ENCODE results near the gene SCN8A. TPM values are rescaled to one million over a fixed set of nuclear protein-coding genes. Genes with fewer than 3 reads are reported as not detected.

SCN8A gene
- total RNA-seq, 3 donors from 2014 or later (not counting 1 experiment from before 2014, with no cell fraction given) = 0.42 to 0.66 (median 0.65) TPM

- no peak for TF ChIP-seq CTCF (IDR thresholded peaks at IDR 0.05)
- H3K4me1 Mint-ChIP-seq = peaks cover 5 to 6% of the 10 kb centered on the region in 2 donors
- no peak overlapping the region for H3K4me3 Mint-ChIP-seq
- H3K36me3 ChIP-seq (ENCODE audit: control insufficient read depth, insufficient read depth, low read length) = no peaks in the 10 kb centered on the region
- no peak overlapping the region for H3K27ac ChIP-seq (ENCODE audit: low read length)
- no peaks in the 10 kb centered on the region for H3K9me3 Mint-ChIP-seq
- no peak overlapping the region for H3K27ac Mint-ChIP-seq
- H3K27me3 ChIP-seq (ENCODE audit: control insufficient read depth, insufficient read depth, low read length) = no peaks in the 10 kb centered on the region
- ATAC-seq (no peak), DNase-seq (no peak)
- intact Hi-C loops (cut with micrococcal nuclease) = no loop called here
- no peaks in the 10 kb centered on the region for H3K9me3 ChIP-seq (ENCODE audit: control insufficient read depth, insufficient read depth, low read length)
- H3K4me3 ChIP-seq (ENCODE audit: low read length) = no peak overlapping the region
- H3K27me3 Mint-ChIP-seq (ENCODE audit: low read depth in 2 of 2) = peaks cover 0 to 8% of the 10 kb centered on the region in 2 donors
- H3K4me1 ChIP-seq (ENCODE audit: control insufficient read depth, insufficient read depth, low read length) = no peaks in the 10 kb centered on the region
- WGBS (ENCODE audit: insufficient coverage) = 83% methylated on average over 1 of the region's 1 CpG
- no peaks in the 10 kb centered on the region for H3K36me3 Mint-ChIP-seq
These were observed 79.0 kb downstream of the SCN8A start for GRCh38 chr12:51669996-51670395.

GRCh38 chr12:51672334-51672733 lies 81.3 kb downstream of the SCN8A start:
- H3K9me3 Mint-ChIP-seq = no peaks in the 10 kb centered on the region
- no peaks in the 10 kb centered on the region for H3K9me3 ChIP-seq (ENCODE audit: control insufficient read depth, insufficient read depth, low read length)
- no peaks in the 10 kb centered on the region for H3K27me3 ChIP-seq (ENCODE audit: control insufficient read depth, insufficient read depth, low read length)
- no peaks in the 10 kb centered on the region for H3K36me3 ChIP-seq (ENCODE audit: control insufficient read depth, insufficient read depth, low read length)
- H3K4me1 Mint-ChIP-seq = peaks cover 5 to 6% of the 10 kb centered on the region in 2 donors
- DNase-seq = no peak
- ATAC-seq = no peak
- no peaks in the 10 kb centered on the region for H3K4me1 ChIP-seq (ENCODE audit: control insufficient read depth, insufficient read depth, low read length)
- no peak overlapping the region for H3K27ac Mint-ChIP-seq
- H3K27me3 Mint-ChIP-seq (ENCODE audit: low read depth in 2 of 2) = peaks cover 0 to 11% of the 10 kb centered on the region in 2 donors
- no peak overlapping the region for H3K4me3 ChIP-seq (ENCODE audit: low read length)
- H3K4me3 Mint-ChIP-seq = no peak overlapping the region
- TF ChIP-seq CTCF (IDR thresholded peaks at IDR 0.05) = no peak
- H3K36me3 Mint-ChIP-seq = no peaks in the 10 kb centered on the region
- no peak overlapping the region for H3K27ac ChIP-seq (ENCODE audit: low read length)
- 72% methylated on average over 1 of the region's 1 CpG for WGBS (ENCODE audit: insufficient coverage)
- intact Hi-C loops (cut with micrococcal nuclease) = no loop called here

DNA sequence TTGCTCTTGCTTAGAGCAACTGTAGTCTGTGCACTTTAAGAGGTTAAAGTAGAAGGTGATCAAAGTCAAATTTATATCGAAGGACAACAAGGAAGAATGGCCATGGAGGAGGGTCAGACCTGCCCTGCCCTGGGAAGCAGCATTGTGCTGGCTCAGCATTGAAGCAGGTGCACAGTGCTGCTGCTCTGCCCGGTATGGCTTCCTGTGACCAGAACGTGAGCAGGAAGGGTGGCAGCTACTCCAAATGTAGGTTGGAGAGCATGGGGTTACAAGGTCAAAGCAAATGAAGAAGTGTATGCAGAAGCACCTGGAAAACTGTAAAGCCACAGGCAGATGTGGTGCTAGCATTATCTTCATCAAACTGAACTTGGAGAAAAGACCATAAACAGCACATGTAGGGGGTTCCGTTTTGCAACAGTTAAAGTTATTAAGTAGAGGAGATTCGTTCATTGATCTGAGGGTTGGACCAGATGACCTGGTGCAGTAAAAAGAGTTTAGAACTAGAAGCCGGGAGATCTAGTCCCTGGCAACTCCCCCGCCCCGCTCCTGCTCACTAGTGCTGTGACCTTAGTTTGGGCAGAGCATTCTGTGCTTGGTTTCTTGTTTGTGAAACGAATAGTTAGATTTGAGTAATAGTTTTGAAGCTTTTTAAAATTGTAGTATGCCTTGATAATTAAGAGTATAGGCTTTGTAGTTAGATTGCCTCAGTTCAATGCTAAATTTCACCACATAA lies 84.2 kb downstream of the SCN8A start:
- Mint-ChIP-seq H3K27me3 (ENCODE audit: low read depth in 2 of 2) (peaks cover 0 to 11% of the 10 kb centered on the region in 2 donors), H3K4me1 (no peaks in the 10 kb centered on the region), H3K27ac (no peak overlapping the region), H3K36me3 (no peaks in the 10 kb centered on the region), H3K4me3 (no peak overlapping the region), H3K9me3 (no peaks in the 10 kb centered on the region)
- Histone ChIP-seq H3K27ac (ENCODE audit: low read length) (no peak overlapping the region), H3K9me3 (ENCODE audit: control insufficient read depth, insufficient read depth, low read length) (no peaks in the 10 kb centered on the region), H3K4me1 (ENCODE audit: control insufficient read depth, insufficient read depth, low read length) (no peaks in the 10 kb centered on the region), H3K27me3 (ENCODE audit: control insufficient read depth, insufficient read depth, low read length) (peaks cover 3% of the 10 kb centered on the region), H3K36me3 (ENCODE audit: control insufficient read depth, insufficient read depth, low read length) (no peaks in the 10 kb centered on the region), H3K4me3 (ENCODE audit: low read length) (no peak overlapping the region)
- no peak for TF ChIP-seq CTCF (IDR thresholded peaks at IDR 0.05)
- ATAC-seq (no peak), DNase-seq (no peak)
- intact Hi-C loops (cut with micrococcal nuclease) = no loop called here
- whole genome bisulfite sequencing (ENCODE audit: insufficient coverage) = 48% methylated on average over 8 of the region's 9 CpGs

GRCh38 chr12:51676875-51677274 lies 85.8 kb downstream of the SCN8A start:
- 82% methylated on average over 1 of the region's 2 CpGs for WGBS (ENCODE audit: insufficient coverage)
- no peak for ATAC-seq
- Histone ChIP-seq H3K4me1 (ENCODE audit: control insufficient read depth, insufficient read depth, low read length) (no peaks in the 10 kb centered on the region), H3K4me3 (ENCODE audit: low read length) (no peak overlapping the region), H3K9me3 (ENCODE audit: control insufficient read depth, insufficient read depth, low read length) (no peaks in the 10 kb centered on the region), H3K27me3 (ENCODE audit: control insufficient read depth, insufficient read depth, low read length) (peaks cover 3% of the 10 kb centered on the region), H3K36me3 (ENCODE audit: control insufficient read depth, insufficient read depth, low read length) (no peaks in the 10 kb centered on the region), H3K27ac (ENCODE audit: low read length) (no peak overlapping the region)
- Mint-ChIP-seq H3K27ac (no peak overlapping the region), H3K27me3 (ENCODE audit: low read depth in 2 of 2) (peaks cover 0 to 14% of the 10 kb centered on the region in 2 donors), H3K4me1 (no peaks in the 10 kb centered on the region), H3K4me3 (no peak overlapping the region), H3K36me3 (no peaks in the 10 kb centered on the region), H3K9me3 (no peaks in the 10 kb centered on the region)
- intact Hi-C loops (cut with micrococcal nuclease) = no loop called here
- DNase-seq = no peak
- no peak for TF ChIP-seq CTCF (IDR thresholded peaks at IDR 0.05)
